ENCODE data around the gene C14orf39.
A peak's percentile ranks its signal among the peaks of the same experiment; 100 is the strongest.

The C14orf39 gene

DNA sequence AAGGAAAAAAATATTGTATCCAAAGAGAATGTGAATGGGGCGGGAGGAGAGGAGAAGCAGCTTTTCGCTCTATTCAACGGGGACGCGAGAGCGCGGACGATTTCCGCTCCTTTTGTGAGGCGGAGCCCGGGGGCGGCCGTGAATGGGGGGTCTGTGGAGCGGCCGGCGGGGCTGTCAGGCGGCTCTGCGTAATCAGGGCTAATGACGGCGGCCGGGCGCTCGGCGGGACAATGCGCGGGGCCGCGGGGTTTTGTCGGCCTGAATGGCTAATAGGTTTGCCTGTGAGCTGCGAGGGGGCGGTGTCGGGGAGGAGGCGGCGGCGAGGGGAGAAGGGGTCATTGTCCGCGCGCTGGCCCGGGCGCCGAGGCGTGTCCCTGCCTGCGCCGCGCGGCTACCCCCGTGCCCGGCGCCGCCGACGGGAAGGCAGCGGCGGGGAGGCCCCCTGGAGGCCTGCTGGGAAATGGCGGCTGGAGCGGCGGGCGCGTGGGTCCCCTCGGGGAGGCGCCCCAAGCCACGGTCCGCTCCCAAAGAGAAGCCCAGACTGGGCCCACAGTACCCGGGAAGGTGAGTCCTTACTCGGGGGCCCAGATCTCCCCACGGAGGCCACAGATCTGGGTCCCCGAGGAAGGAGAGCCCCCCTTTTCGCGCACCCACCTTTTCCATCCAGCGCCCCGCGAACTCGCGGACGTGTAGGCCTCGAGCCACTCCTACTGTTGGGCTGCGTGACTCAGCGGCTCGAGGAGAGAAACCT, 29.1 kb upstream of the C14orf39 start (continued):
- TF ChIP-seq ZNF777 (tag by site-specific recombination; IDR thresholded peaks at IDR 0.05; ENCODE audit: borderline replicate concordance): no peak
- TF ChIP-seq, protein P1, sequence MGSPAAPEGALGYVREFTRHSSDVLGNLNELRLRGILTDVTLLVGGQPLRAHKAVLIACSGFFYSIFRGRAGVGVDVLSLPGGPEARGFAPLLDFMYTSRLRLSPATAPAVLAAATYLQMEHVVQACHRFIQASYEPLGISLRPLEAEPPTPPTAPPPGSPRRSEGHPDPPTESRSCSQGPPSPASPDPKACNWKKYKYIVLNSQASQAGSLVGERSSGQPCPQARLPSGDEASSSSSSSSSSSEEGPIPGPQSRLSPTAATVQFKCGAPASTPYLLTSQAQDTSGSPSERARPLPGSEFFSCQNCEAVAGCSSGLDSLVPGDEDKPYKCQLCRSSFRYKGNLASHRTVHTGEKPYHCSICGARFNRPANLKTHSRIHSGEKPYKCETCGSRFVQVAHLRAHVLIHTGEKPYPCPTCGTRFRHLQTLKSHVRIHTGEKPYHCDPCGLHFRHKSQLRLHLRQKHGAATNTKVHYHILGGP (tag by site-specific recombination; IDR thresholded peaks at IDR 0.05): no peak
- TF ChIP-seq HOXA7 (CRISPR knock-in tag; IDR thresholded peaks at IDR 0.05; ENCODE audit: borderline replicate concordance): no peak
- TF ChIP-seq, protein P2, sequence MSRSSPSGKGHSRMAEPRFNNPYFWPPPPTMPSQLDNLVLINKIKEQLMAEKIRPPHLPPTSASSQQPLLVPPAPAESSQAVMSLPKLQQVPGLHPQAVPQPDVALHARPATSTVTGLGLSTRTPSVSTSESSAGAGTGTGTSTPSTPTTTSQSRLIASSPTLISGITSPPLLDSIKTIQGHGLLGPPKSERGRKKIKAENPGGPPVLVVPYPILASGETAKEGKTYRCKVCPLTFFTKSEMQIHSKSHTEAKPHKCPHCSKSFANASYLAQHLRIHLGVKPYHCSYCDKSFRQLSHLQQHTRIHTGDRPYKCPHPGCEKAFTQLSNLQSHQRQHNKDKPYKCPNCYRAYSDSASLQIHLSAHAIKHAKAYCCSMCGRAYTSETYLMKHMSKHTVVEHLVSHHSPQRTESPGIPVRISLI (tag by site-specific recombination; IDR thresholded peaks at IDR 0.05): no peak
- TF ChIP-seq ZBTB20 (tag by site-specific recombination; IDR thresholded peaks at IDR 0.05): peak; percentile 36; the same call in 1 of the 2 replicates
- peak; percentile 60 for TF ChIP-seq GLIS2 (tag by site-specific recombination; IDR thresholded peaks at IDR 0.05)

DNA sequence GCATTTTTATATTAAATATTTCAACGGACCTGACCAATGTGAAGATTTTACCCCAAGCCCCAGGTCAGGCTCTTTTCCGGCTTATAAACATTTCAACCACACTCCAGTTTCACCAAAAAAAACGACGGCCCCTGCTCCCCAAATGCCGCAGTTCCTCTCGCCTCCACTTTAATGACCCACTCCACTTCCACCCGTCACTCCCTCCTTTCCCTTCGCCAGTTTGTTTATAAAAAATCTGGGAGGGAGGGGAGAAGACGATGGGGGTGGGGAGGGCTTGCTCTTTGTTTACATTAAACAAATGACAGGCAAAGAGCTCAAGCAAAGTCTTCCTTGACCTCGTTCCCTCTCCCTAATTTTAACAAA, 28.5 kb upstream of the C14orf39 start:
- peak overlapping the region; percentile 39; the same call in 1 of the 2 replicates for H3K27ac ChIP-seq (ENCODE audit: extremely low read depth, low read depth, low read length)
- no peaks in the 10 kb centered on the region for H3K9me3 ChIP-seq (ENCODE audit: control insufficient read depth, insufficient read depth, low read depth, low read length)
- ChIA-PET CTCF (interaction anchor here (0.6 to 0.7 kb wide), 5 partner anchors 43 to 1647 kb away, joined by 3 to 4 read pairs (median 3); no protein-coding TSS in a partner anchor), POLR2A (no interaction called here)
- no peaks in the 10 kb centered on the region for H3K36me3 ChIP-seq (ENCODE audit: control insufficient read depth in 2 of 2, insufficient read depth in 1 of 2, low read length in 2 of 2)
- 0 out of 2 replicates have a peak, but pooled peaks cover 3% of the 10 kb centered on the region for H3K4me1 ChIP-seq (ENCODE audit: control insufficient read depth, insufficient read depth, low read length)
- peak overlapping the region; percentile 43 for H3K4me3 ChIP-seq (ENCODE audit: low read depth, low read length)
- TF ChIP-seq, protein P3, sequence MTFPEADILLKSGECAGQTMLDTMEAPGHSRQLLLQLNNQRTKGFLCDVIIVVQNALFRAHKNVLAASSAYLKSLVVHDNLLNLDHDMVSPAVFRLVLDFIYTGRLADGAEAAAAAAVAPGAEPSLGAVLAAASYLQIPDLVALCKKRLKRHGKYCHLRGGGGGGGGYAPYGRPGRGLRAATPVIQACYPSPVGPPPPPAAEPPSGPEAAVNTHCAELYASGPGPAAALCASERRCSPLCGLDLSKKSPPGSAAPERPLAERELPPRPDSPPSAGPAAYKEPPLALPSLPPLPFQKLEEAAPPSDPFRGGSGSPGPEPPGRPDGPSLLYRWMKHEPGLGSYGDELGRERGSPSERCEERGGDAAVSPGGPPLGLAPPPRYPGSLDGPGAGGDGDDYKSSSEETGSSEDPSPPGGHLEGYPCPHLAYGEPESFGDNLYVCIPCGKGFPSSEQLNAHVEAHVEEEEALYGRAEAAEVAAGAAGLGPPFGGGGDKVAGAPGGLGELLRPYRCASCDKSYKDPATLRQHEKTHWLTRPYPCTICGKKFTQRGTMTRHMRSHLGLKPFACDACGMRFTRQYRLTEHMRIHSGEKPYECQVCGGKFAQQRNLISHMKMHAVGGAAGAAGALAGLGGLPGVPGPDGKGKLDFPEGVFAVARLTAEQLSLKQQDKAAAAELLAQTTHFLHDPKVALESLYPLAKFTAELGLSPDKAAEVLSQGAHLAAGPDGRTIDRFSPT (tag by site-specific recombination; IDR thresholded peaks at IDR 0.05): no peak
- TF ChIP-seq ZNF146 (tag by site-specific recombination; IDR thresholded peaks at IDR 0.05): no peak
- TF ChIP-seq, protein P4, sequence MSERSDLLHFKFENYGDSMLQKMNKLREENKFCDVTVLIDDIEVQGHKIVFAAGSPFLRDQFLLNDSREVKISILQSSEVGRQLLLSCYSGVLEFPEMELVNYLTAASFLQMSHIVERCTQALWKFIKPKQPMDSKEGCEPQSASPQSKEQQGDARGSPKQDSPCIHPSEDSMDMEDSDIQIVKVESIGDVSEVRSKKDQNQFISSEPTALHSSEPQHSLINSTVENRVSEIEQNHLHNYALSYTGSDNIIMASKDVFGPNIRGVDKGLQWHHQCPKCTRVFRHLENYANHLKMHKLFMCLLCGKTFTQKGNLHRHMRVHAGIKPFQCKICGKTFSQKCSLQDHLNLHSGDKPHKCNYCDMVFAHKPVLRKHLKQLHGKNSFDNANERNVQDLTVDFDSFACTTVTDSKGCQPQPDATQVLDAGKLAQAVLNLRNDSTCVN (tag by site-specific recombination; optimal IDR thresholded peaks at IDR 0.05): no peak
- no peak for TF ChIP-seq ZNF658 (tag by site-specific recombination; IDR thresholded peaks at IDR 0.05)
- TF ChIP-seq, protein P5, sequence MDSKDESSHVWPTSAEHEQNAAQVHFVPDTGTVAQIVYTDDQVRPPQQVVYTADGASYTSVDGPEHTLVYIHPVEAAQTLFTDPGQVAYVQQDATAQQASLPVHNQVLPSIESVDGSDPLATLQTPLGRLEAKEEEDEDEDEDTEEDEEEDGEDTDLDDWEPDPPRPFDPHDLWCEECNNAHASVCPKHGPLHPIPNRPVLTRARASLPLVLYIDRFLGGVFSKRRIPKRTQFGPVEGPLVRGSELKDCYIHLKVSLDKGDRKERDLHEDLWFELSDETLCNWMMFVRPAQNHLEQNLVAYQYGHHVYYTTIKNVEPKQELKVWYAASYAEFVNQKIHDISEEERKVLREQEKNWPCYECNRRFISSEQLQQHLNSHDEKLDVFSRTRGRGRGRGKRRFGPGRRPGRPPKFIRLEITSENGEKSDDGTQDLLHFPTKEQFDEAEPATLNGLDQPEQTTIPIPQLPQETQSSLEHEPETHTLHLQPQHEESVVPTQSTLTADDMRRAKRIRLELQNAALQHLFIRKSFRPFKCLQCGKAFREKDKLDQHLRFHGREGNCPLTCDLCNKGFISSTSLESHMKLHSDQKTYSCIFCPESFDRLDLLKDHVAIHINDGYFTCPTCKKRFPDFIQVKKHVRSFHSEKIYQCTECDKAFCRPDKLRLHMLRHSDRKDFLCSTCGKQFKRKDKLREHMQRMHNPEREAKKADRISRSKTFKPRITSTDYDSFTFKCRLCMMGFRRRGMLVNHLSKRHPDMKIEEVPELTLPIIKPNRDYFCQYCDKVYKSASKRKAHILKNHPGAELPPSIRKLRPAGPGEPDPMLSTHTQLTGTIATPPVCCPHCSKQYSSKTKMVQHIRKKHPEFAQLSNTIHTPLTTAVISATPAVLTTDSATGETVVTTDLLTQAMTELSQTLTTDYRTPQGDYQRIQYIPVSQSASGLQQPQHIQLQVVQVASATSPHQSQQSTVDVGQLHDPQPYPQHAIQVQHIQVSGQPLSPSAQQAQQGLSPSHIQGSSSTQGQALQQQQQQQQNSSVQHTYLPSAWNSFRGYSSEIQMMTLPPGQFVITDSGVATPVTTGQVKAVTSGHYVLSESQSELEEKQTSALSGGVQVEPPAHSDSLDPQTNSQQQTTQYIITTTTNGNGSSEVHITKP (tag by site-specific recombination; IDR thresholded peaks at IDR 0.05): peak; percentile 44; the same call in 1 of the 2 replicates
- no peak for TF ChIP-seq ZNF211 (tag by site-specific recombination; IDR thresholded peaks at IDR 0.05; ENCODE audit: low read depth)
- TF ChIP-seq ZNF16 (tag by site-specific recombination; IDR thresholded peaks at IDR 0.05; ENCODE audit: low read depth): no peak
- TF ChIP-seq, protein P6, sequence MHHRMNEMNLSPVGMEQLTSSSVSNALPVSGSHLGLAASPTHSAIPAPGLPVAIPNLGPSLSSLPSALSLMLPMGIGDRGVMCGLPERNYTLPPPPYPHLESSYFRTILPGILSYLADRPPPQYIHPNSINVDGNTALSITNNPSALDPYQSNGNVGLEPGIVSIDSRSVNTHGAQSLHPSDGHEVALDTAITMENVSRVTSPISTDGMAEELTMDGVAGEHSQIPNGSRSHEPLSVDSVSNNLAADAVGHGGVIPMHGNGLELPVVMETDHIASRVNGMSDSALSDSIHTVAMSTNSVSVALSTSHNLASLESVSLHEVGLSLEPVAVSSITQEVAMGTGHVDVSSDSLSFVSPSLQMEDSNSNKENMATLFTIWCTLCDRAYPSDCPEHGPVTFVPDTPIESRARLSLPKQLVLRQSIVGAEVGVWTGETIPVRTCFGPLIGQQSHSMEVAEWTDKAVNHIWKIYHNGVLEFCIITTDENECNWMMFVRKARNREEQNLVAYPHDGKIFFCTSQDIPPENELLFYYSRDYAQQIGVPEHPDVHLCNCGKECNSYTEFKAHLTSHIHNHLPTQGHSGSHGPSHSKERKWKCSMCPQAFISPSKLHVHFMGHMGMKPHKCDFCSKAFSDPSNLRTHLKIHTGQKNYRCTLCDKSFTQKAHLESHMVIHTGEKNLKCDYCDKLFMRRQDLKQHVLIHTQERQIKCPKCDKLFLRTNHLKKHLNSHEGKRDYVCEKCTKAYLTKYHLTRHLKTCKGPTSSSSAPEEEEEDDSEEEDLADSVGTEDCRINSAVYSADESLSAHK (tag by site-specific recombination; IDR thresholded peaks at IDR 0.05): no peak
- TF ChIP-seq WT1 (tag by site-specific recombination; IDR thresholded peaks at IDR 0.05): peak; percentile 41
- TF ChIP-seq, protein P7, sequence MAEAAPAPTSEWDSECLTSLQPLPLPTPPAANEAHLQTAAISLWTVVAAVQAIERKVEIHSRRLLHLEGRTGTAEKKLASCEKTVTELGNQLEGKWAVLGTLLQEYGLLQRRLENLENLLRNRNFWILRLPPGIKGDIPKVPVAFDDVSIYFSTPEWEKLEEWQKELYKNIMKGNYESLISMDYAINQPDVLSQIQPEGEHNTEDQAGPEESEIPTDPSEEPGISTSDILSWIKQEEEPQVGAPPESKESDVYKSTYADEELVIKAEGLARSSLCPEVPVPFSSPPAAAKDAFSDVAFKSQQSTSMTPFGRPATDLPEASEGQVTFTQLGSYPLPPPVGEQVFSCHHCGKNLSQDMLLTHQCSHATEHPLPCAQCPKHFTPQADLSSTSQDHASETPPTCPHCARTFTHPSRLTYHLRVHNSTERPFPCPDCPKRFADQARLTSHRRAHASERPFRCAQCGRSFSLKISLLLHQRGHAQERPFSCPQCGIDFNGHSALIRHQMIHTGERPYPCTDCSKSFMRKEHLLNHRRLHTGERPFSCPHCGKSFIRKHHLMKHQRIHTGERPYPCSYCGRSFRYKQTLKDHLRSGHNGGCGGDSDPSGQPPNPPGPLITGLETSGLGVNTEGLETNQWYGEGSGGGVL (tag by site-specific recombination; IDR thresholded peaks at IDR 0.05): peak; percentile 83
- peak; percentile 28; the same call in 1 of the 2 replicates for TF ChIP-seq ZNF366 (tag by site-specific recombination; conservative IDR thresholded peaks at IDR 0.05)
- 0 out of 2 replicates have a peak, but pooled peaks have one; percentile 30 for TF ChIP-seq ZXDB (tag by site-specific recombination; IDR thresholded peaks at IDR 0.05)
- TF ChIP-seq ZBTB48 (tag by site-specific recombination; IDR thresholded peaks at IDR 0.05): no peak
- no peak for TF ChIP-seq ZNF169 (tag by site-specific recombination; IDR thresholded peaks at IDR 0.05)
- TF ChIP-seq ZNF174 (tag by site-specific recombination; IDR thresholded peaks at IDR 0.05): no peak
